SK-N-SH treated with all-trans-retinoic acid at 6 μM for 48 hours (cell line): ENCODE data around the gene GCNT4.

Experiments
- ATAC-seq: fragments of 200-7000 bp; cut with Tn5 transposase; 3 replicates; pipeline ENCODE4 v1.9.1; 2020; ENCODE audit warnings: mild to moderate bottlenecking, moderate library complexity
- ARNTL ChIP-seq: fragments of 450-650 bp; formaldehyde crosslinking; IDR thresholded peaks from 2 replicates; pipeline ENCODE4 v1.5.0; 2020; ENCODE audit warnings: low read depth, mild to moderate bottlenecking, moderate library complexity, borderline replicate concordance
- BACH2 ChIP-seq: fragments of 250-450 bp; sonication (Bioruptor Pico); IDR thresholded peaks from 2 replicates; pipeline ENCODE4 v1.9.0; 2021; ENCODE audit warnings: mild to moderate bottlenecking, borderline replicate concordance
- CREB5 ChIP-seq: fragments of 250-450 bp; sonication (Bioruptor Pico); IDR thresholded peaks from 2 replicates; pipeline ENCODE4 v1.5.1; 2020; ENCODE audit warnings: low read depth, mild to moderate bottlenecking, moderate library complexity
- CSDC2 ChIP-seq: fragments of 250-450 bp; sonication (Bioruptor Pico); IDR thresholded peaks from 2 replicates; pipeline ENCODE4 v1.5.0; 2020; ENCODE audit warnings: mild to moderate bottlenecking, moderate library complexity
- CSRNP3 ChIP-seq: fragments of 250-450 bp; sonication (Bioruptor Pico); IDR thresholded peaks from 2 replicates; pipeline ENCODE4 v1.5.1; 2021; ENCODE audit warnings: mild to moderate bottlenecking, moderate library complexity
- ESRRG ChIP-seq: fragments of 250-450 bp; sonication (Bioruptor Pico); IDR thresholded peaks from 2 replicates; pipeline ENCODE4 v1.6.1; 2021; ENCODE audit warnings: mild to moderate bottlenecking
- GLIS3 ChIP-seq: fragments of 250-450 bp; sonication (Bioruptor Pico); IDR thresholded peaks from 2 replicates; pipeline ENCODE4 v1.5.0; 2020; ENCODE audit warnings: mild to moderate bottlenecking, moderate library complexity
- ISL1 ChIP-seq: fragments of 250-450 bp; sonication (Bioruptor Pico); IDR thresholded peaks from 2 replicates; pipeline ENCODE4 v2.1.2; 2022; ENCODE audit warnings: mild to moderate bottlenecking, moderate library complexity
- OSR1 ChIP-seq: fragments of 250-450 bp; sonication (Bioruptor Pico); IDR thresholded peaks from 2 replicates; pipeline ENCODE4 v1.8.0; 2022; ENCODE audit warnings: moderate library complexity, mild to moderate bottlenecking, inconsistent platforms
- PATZ1 ChIP-seq: fragments of 250-450 bp; sonication (Bioruptor Pico); IDR thresholded peaks from 2 replicates; pipeline ENCODE4 v1.8.0; 2020; ENCODE audit warnings: mild to moderate bottlenecking, moderate library complexity, borderline replicate concordance
- POU6F1 ChIP-seq: fragments of 250-450 bp; sonication (Bioruptor Pico); IDR thresholded peaks from 2 replicates; pipeline ENCODE4 v1.8.0; 2021; ENCODE audit warnings: low read depth, mild to moderate bottlenecking, moderate library complexity, borderline replicate concordance
- PPARA ChIP-seq: fragments of 250-450 bp; sonication (Bioruptor Pico); IDR thresholded peaks from 2 replicates; pipeline ENCODE4 v1.5.0; 2020; ENCODE audit warnings: mild to moderate bottlenecking, borderline replicate concordance
- RARB ChIP-seq: fragments of 250-450 bp; sonication (Bioruptor Pico); IDR thresholded peaks from 2 replicates; pipeline ENCODE4 v1.8.0; 2021; ENCODE audit warnings: mild to moderate bottlenecking, moderate library complexity
- SNAI2 ChIP-seq: fragments of 250-450 bp; sonication (Bioruptor Pico); IDR thresholded peaks from 2 replicates; pipeline ENCODE4 v1.5.0; 2020; ENCODE audit warnings: mild to moderate bottlenecking, moderate library complexity
- TCF4 ChIP-seq: fragments of 250-450 bp; sonication (Bioruptor Pico); IDR thresholded peaks from 2 replicates; pipeline ENCODE4 v1.8.0; 2021; ENCODE audit warnings: mild to moderate bottlenecking, moderate library complexity, borderline replicate concordance
- TOX ChIP-seq: fragments of 250-450 bp; sonication (Bioruptor Pico); IDR thresholded peaks from 2 replicates; pipeline ENCODE4 v1.8.0; 2021; ENCODE audit warnings: mild to moderate bottlenecking, moderate library complexity, borderline replicate concordance
- TSHZ2 ChIP-seq: fragments of 250-450 bp; sonication (Bioruptor Pico); IDR thresholded peaks from 2 replicates; pipeline ENCODE4 v1.5.0; 2020; ENCODE audit warnings: mild to moderate bottlenecking, moderate library complexity
- ZC3H10 ChIP-seq: fragments of 250-450 bp; sonication (Bioruptor Pico); IDR thresholded peaks from 2 replicates; pipeline ENCODE4 v1.5.1; 2021; ENCODE audit warnings: mild to moderate bottlenecking, moderate library complexity
- ZFP3 ChIP-seq: fragments of 250-450 bp; sonication (Bioruptor Pico); IDR thresholded peaks from 2 replicates; pipeline ENCODE4 v1.5.0; 2020; ENCODE audit warnings: mild to moderate bottlenecking, moderate library complexity
- ZFP30 ChIP-seq: fragments of 450-650 bp; formaldehyde crosslinking; IDR thresholded peaks from 2 replicates; pipeline ENCODE4 v1.5.0; 2022; ENCODE audit warnings: mild to moderate bottlenecking, moderate library complexity
- ZNF565 ChIP-seq: fragments of 450-650 bp; formaldehyde crosslinking; conservative IDR thresholded peaks from 2 replicates; pipeline ENCODE4 v1.5.0; 2020; ENCODE audit warnings: low read depth, mild to moderate bottlenecking, moderate library complexity
- ZNF70 ChIP-seq: fragments of 450-650 bp; formaldehyde crosslinking; IDR thresholded peaks from 2 replicates; pipeline ENCODE4 v1.5.0; 2020; ENCODE audit warnings: mild to moderate bottlenecking, moderate library complexity
- ZNF8 ChIP-seq: fragments of 450-650 bp; formaldehyde crosslinking; IDR thresholded peaks from 2 replicates; pipeline ENCODE4 v1.5.0; 2020; ENCODE audit warnings: mild to moderate bottlenecking, moderate library complexity

Gene GCNT4

GRCh38 chr5:75053054-75053303 lies 621 bp upstream of the GCNT4 start:
- no peak for ATAC-seq
- TF ChIP-seq PATZ1: no peak

- ATAC-seq: no peak
- TF ChIP-seq TSHZ2 (CRISPR knock-in tag) (no peak), PATZ1 (no peak), GLIS3 (CRISPR knock-in tag) (no peak), CSDC2 (no peak), ZNF70 (CRISPR knock-in tag) (no peak), PPARA (CRISPR knock-in tag) (no peak), ZNF8 (CRISPR knock-in tag) (no peak), CSRNP3 (CRISPR knock-in tag) (no peak), BACH2 (no peak), ARNTL (no peak), ZFP30 (CRISPR knock-in tag) (no peak), ESRRG (no peak), SNAI2 (no peak), ISL1 (CRISPR knock-in tag) (no peak), OSR1 (CRISPR knock-in tag) (no peak)
Observed at GRCh38 chr5:75051217-75051751, 1.1 kb downstream of the GCNT4 start.

GRCh38 chr5:75050415-75050814 lies 1.9 kb downstream of the GCNT4 start:
- TF ChIP-seq ZC3H10 (CRISPR knock-in tag) (no peak), ARNTL (no peak), TCF4 (CRISPR knock-in tag) (no peak), ISL1 (CRISPR knock-in tag) (no peak), ESRRG (no peak), RARB (CRISPR knock-in tag) (no peak), TOX (CRISPR knock-in tag) (no peak), SNAI2 (no peak), BACH2 (no peak), CREB5 (CRISPR knock-in tag) (no peak), CSRNP3 (CRISPR knock-in tag) (no peak), PPARA (CRISPR knock-in tag) (no peak), ZNF565 (CRISPR knock-in tag) (no peak), PATZ1 (no peak), ZNF70 (CRISPR knock-in tag) (no peak), ZFP3 (CRISPR knock-in tag) (no peak), CSDC2 (no peak), POU6F1 (CRISPR knock-in tag) (no peak), GLIS3 (CRISPR knock-in tag) (no peak)
- peak; percentile 57 for ATAC-seq
